ENCODE data around the gene BBS12.

DNA sequence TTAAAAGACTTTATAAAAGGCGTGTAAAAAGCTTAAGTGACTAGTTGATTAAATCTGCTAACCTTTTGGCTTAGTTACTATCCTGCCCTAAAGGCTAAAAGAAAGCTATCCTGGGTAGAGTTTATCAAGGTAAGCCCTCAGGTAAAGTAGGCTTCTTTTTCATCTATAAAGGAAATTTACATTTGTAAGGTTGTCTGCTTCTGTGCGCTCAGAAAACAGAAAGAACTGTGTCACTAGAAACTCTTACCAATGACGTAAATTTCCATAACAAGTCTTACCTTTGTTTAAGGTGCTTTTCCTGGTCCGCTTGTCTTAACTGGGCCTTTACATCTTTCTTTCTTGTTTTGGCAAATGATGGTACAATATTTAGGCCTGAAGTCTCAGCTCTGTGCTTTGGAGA lies 56.4 kb downstream of the BBS12 start:
- TF ChIP-seq, protein P1, sequence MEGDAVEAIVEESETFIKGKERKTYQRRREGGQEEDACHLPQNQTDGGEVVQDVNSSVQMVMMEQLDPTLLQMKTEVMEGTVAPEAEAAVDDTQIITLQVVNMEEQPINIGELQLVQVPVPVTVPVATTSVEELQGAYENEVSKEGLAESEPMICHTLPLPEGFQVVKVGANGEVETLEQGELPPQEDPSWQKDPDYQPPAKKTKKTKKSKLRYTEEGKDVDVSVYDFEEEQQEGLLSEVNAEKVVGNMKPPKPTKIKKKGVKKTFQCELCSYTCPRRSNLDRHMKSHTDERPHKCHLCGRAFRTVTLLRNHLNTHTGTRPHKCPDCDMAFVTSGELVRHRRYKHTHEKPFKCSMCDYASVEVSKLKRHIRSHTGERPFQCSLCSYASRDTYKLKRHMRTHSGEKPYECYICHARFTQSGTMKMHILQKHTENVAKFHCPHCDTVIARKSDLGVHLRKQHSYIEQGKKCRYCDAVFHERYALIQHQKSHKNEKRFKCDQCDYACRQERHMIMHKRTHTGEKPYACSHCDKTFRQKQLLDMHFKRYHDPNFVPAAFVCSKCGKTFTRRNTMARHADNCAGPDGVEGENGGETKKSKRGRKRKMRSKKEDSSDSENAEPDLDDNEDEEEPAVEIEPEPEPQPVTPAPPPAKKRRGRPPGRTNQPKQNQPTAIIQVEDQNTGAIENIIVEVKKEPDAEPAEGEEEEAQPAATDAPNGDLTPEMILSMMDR (IDR thresholded peaks at IDR 0.05) = no peak
- no peak for TF ChIP-seq POLR2A (IDR thresholded peaks at IDR 0.05)
